ENCODE data around the gene JPH2.

Gene JPH2

GRCh38 chr20:44186674-44187053 lies 324 bp downstream of the JPH2 start:
- no peak for DNase-seq

GRCh38 chr20:44186201-44186600 lies 787 bp downstream of the JPH2 start:
- no peak for DNase-seq

GRCh38 chr20:44185574-44185973 lies 1.4 kb downstream of the JPH2 start:
- no peak for DNase-seq

GRCh38 chr20:44183282-44183681 lies 3.7 kb downstream of the JPH2 start:
- no peak for DNase-seq

GRCh38 chr20:44182863-44183262 lies 4.1 kb downstream of the JPH2 start:
- no peak for DNase-seq

GRCh38 chr20:44182135-44182765 lies 4.7 kb downstream of the JPH2 start:
- no peak for DNase-seq

GRCh38 chr20:44181611-44182010 lies 5.4 kb downstream of the JPH2 start:
- DNase-seq: no peak

- no peak for DNase-seq
These were observed 6.2 kb downstream of the JPH2 start for GRCh38 chr20:44180814-44181213.

- DNase-seq: no peak
These were observed 10.0 kb downstream of the JPH2 start for GRCh38 chr20:44176833-44177534.

GRCh38 chr20:44174996-44175765 lies 11.8 kb downstream of the JPH2 start:
- no peak for DNase-seq

GRCh38 chr20:44173846-44174245 lies 13.1 kb downstream of the JPH2 start:
- DNase-seq: no peak

- no peak for DNase-seq
These were observed 13.9 kb downstream of the JPH2 start for GRCh38 chr20:44173116-44173515.

GRCh38 chr20:44172572-44172950 lies 14.4 kb downstream of the JPH2 start:
- no peak for DNase-seq

GRCh38 chr20:44171775-44172571 lies 15.0 kb downstream of the JPH2 start:
- DNase-seq: no peak

GRCh38 chr20:44170816-44171410 lies 16.1 kb downstream of the JPH2 start:
- no peak for DNase-seq

GRCh38 chr20:44167736-44168135 lies 19.3 kb downstream of the JPH2 start:
- DNase-seq: no peak

- no peak for DNase-seq
These were observed 20.5 kb downstream of the JPH2 start for GRCh38 chr20:44166477-44166876.

- no peak for DNase-seq
These were observed 21.0 kb downstream of the JPH2 start for GRCh38 chr20:44166008-44166407.

- DNase-seq: no peak
These were observed 26.9 kb downstream of the JPH2 start for GRCh38 chr20:44160133-44160532.

GRCh38 chr20:44159711-44160110 lies 27.3 kb downstream of the JPH2 start:
- DNase-seq: no peak

GRCh38 chr20:44159125-44159524 lies 27.9 kb downstream of the JPH2 start:
- DNase-seq: no peak

- no peak for DNase-seq
These were observed 29.9 kb downstream of the JPH2 start for GRCh38 chr20:44157061-44157460.

- DNase-seq: no peak
These were observed 32.4 kb downstream of the JPH2 start for GRCh38 chr20:44154521-44155001.

Measured in activated CD4-positive, CD25-positive, alpha-beta regulatory T cell (primary cell).